GM21367 (cell line): ENCODE results near the gene OR6Q1.

Experiments
- ATAC-seq: cut with Tn5 transposase; IDR thresholded peaks from one replicate; pipeline ENCODE4 v1.9.1; 2021; ENCODE audit not compliant: unreplicated experiment

The OR6Q1 gene

GRCh38 chr11:58057481-58057880, 26.7 kb downstream of the OR6Q1 start:
- no peak for ATAC-seq

- no peak for ATAC-seq
Observed at GRCh38 chr11:58058276-58059006, 27.7 kb downstream of the OR6Q1 start.

- ATAC-seq = no peak
Observed at GRCh38 chr11:58059007-58059350, 28.2 kb downstream of the OR6Q1 start.

- ATAC-seq = no peak
Observed at GRCh38 chr11:58060535-58060934, 29.8 kb downstream of the OR6Q1 start.

GRCh38 chr11:58060939-58061672, 30.4 kb downstream of the OR6Q1 start:
- no peak for ATAC-seq

GRCh38 chr11:58061813-58062212, 31.1 kb downstream of the OR6Q1 start:
- no peak for ATAC-seq

GRCh38 chr11:58067685-58068084, 36.9 kb downstream of the OR6Q1 start:
- ATAC-seq = no peak

GRCh38 chr11:58068655-58069054, 37.9 kb downstream of the OR6Q1 start:
- ATAC-seq = no peak

- no peak for ATAC-seq
Observed at GRCh38 chr11:58070585-58070984, 39.8 kb downstream of the OR6Q1 start.

- ATAC-seq = no peak
Observed at GRCh38 chr11:58075781-58076180, 45.0 kb downstream of the OR6Q1 start.
